ENCODE results near the gene RPL37.
"Not testable (repeated sequence)": the region's sequence is repeated elsewhere in the genome, so short reads cannot be mapped to it uniquely, and the experiment has no call there.

GRCh38 chr5:40872253-40872652, 37.2 kb upstream of the RPL37 start:
- not testable (repeated sequence) for TF ChIP-seq NRF1 (conservative IDR thresholded peaks at IDR 0.05 in 1 of 2, IDR thresholded peaks at IDR 0.05 in 1 of 2); MXI1 (IDR thresholded peaks at IDR 0.05; ENCODE audit: low read depth, low read length); RB1 (IDR thresholded peaks at IDR 0.05; ENCODE audit: low read depth)
